ENCODE data around the gene LGR4. TPM values are rescaled to one million over a fixed set of nuclear protein-coding genes. Genes with fewer than 3 reads are reported as not detected.

LGR4 gene
- total RNA-seq, 1 experiment from 2014 or later = 99.2 TPM

GRCh38 chr11:27319072-27319471 is 153.5 kb downstream of the LGR4 start:
- no peak overlapping the region for H2BK20ac ChIP-seq (ENCODE audit: low read depth, low read length, poor library complexity, severe bottlenecking)
- H3K4me1 Mint-ChIP-seq = peaks cover 12 to 14% of the 10 kb centered on the region in 2 experiments
- peaks cover 11% of the 10 kb centered on the region for H3K9me3 ChIP-seq (ENCODE audit: control insufficient read depth, low read depth, low read length)
- H3K79me1 ChIP-seq (ENCODE audit: insufficient read depth, low read depth, low read length, poor library complexity, severe bottlenecking) = no peaks in the 10 kb centered on the region
- H3K9ac ChIP-seq (ENCODE audit: extremely low read depth, insufficient read length, low read length) = no peak overlapping the region
- no peaks in the 10 kb centered on the region for H3K79me2 ChIP-seq (ENCODE audit: insufficient read depth, low read length)
- no peak overlapping the region for H3K23ac ChIP-seq (ENCODE audit: insufficient read length, low read depth, low read length)
- H3K27ac Mint-ChIP-seq = no peak overlapping the region
- H3K56ac ChIP-seq (ENCODE audit: insufficient read length, low read depth, low read length) = no peak overlapping the region
- H2BK15ac ChIP-seq (ENCODE audit: low read depth, low read length) = no peak overlapping the region
- no CpG with 5 or more reads among the region's 2 CpGs for WGBS (ENCODE audit: extremely low coverage, insufficient read length, low lambda C conversion rate)
- peaks cover 14 to 36% (median 18%) of the 10 kb centered on the region in 3 experiments for H3K36me3 Mint-ChIP-seq (ENCODE audit: insufficient read depth in 1 of 3, low read depth in 3 of 3)
- H3K27ac ChIP-seq (ENCODE audit: insufficient read length, low read depth, low read length) = no peak overlapping the region
- no peaks in the 10 kb centered on the region for H3K23me2 ChIP-seq (ENCODE audit: insufficient read length, low read depth, low read length, poor library complexity, severe bottlenecking)
- no peak for TF ChIP-seq CTCF (conservative IDR thresholded peaks at IDR 0.05)
- H3K18ac ChIP-seq (ENCODE audit: insufficient read length, low read depth, low read length) = no peak overlapping the region
- H2BK12ac ChIP-seq (ENCODE audit: insufficient read length, low read depth, low read length) = no peak overlapping the region
- H3K9me3 Mint-ChIP-seq = peaks cover 21 to 26% of the 10 kb centered on the region in 2 experiments
- no peaks in the 10 kb centered on the region for H4K20me1 ChIP-seq (ENCODE audit: control insufficient read depth, insufficient read depth, insufficient read length)
- no peaks in the 10 kb centered on the region for H3K27me3 ChIP-seq (ENCODE audit: insufficient read depth, low read length)
- H3K14ac ChIP-seq (ENCODE audit: insufficient read depth, low read length) = no peak overlapping the region
- no peak overlapping the region for H2AFZ ChIP-seq (ENCODE audit: low read length)
- no peak overlapping the region for H2AK5ac ChIP-seq (ENCODE audit: insufficient read length, low read length)
- H4K5ac ChIP-seq (ENCODE audit: insufficient read length, low read depth, low read length) = no peak overlapping the region
- no peak for DNase-seq
- no peak overlapping the region for H3T11ph ChIP-seq (ENCODE audit: low read length)
- no peak overlapping the region for H2BK120ac ChIP-seq (ENCODE audit: low read depth, low read length, poor library complexity, severe bottlenecking)
- H2BK5ac ChIP-seq (ENCODE audit: insufficient read length, low read length) = no peak overlapping the region
- H3K4me2 ChIP-seq (ENCODE audit: insufficient read depth, insufficient read length, low read length) = no peak overlapping the region
- no peak overlapping the region for H4K91ac ChIP-seq (ENCODE audit: insufficient read length, low read depth, low read length)
- no peaks in the 10 kb centered on the region for H3K4me1 ChIP-seq (ENCODE audit: insufficient read depth, low read length)
- no peak overlapping the region for H4K8ac ChIP-seq (replicated peaks; ENCODE audit: insufficient read length, low read depth, low read length)
- no peak overlapping the region for H3K4ac ChIP-seq (ENCODE audit: low read depth, low read length)
- H3K27me3 Mint-ChIP-seq (ENCODE audit: low read depth) = no peaks in the 10 kb centered on the region; the same call in 1 of the 2 replicates
- H3K4me3 Mint-ChIP-seq = no peak overlapping the region

Measured in H9 (cell line).